Vagina (tissue), 2 donors: ENCODE data around the gene PTGS1. TPM values are rescaled to one million over a fixed set of nuclear protein-coding genes. Genes with fewer than 3 reads are reported as not detected.

Experiments
- DNase-seq, 2 donors: peaks; one replicate each; pipeline ENCODE4 v3.0.0-alpha.2; 2017; ENCODE audit errors: extremely low spot score in 2 of 2
- H3K27ac ChIP-seq: fragments of 200-600 bp; sonication (generic); one replicate; pipeline ENCODE4 v1.5.1; 2019
- H3K27me3 ChIP-seq: fragments of 200-600 bp; sonication (generic); one replicate; pipeline ENCODE4 v1.5.1; 2019
- H3K36me3 ChIP-seq, 2 donors: fragments of 200-600 bp; sonication (generic); one replicate each; pipeline ENCODE4 v1.5.1; 2017 to 2019
- H3K4me1 ChIP-seq: fragments of 200-600 bp; sonication (generic); one replicate; pipeline ENCODE4 v1.5.1; 2019
- H3K4me3 ChIP-seq, 2 donors: fragments of 200-600 bp; sonication (generic); 1 replicate in 1 of 2; 2 replicates in 1 of 2; pipeline ENCODE4 v1.5.1; 2016 to 2019
- H3K9me3 ChIP-seq: fragments of 200-600 bp; sonication (generic); one replicate; pipeline ENCODE4 v1.5.1; 2019
- CTCF ChIP-seq, 3 experiments: fragments of 450-650 bp in 2 of 3; fragments of 200-600 bp in 1 of 3; sonication (generic) in 1 of 3; IDR thresholded peaks; one replicate each; pipeline ENCODE4 v1.5.1; 2017 to 2019; ENCODE audit warnings: antibody characterized with exemption in 3 of 3, mild to moderate bottlenecking in 2 of 3, moderate library complexity in 2 of 3
- POLR2A ChIP-seq, 2 donors: fragments of 450-650 bp; IDR thresholded peaks; one replicate each; pipeline ENCODE4 v1.6.1; 2017; ENCODE audit warnings: antibody characterized with exemption in 2 of 2, mild to moderate bottlenecking in 2 of 2, moderate library complexity in 2 of 2
- POLR2AphosphoS5 ChIP-seq, 2 donors: sonication (generic); formaldehyde crosslinking; IDR thresholded peaks; one replicate each; pipeline ENCODE4 v1.9.0; 2017; ENCODE audit warnings: antibody characterized with exemption in 2 of 2, mild to moderate bottlenecking in 2 of 2, low read depth in 1 of 2; ENCODE audit not compliant: insufficient read depth in 1 of 2
- intact Hi-C: fragments of 100-400 bp; cut with DNase I; formaldehyde crosslinking; loops from one replicate; pipeline ENCODE4 v1.15.1; 2023
- total RNA-seq: library from RNA; depleted of rRNA; stranded (reverse); fragments of >200 nt; gene quantifications from one replicate; pipeline ENCODE4 v1.2.3, GENCODE V29; 2016

Gene PTGS1
- total RNA-seq, 1 donor from 2014 or later: 12.0 TPM

DNA sequence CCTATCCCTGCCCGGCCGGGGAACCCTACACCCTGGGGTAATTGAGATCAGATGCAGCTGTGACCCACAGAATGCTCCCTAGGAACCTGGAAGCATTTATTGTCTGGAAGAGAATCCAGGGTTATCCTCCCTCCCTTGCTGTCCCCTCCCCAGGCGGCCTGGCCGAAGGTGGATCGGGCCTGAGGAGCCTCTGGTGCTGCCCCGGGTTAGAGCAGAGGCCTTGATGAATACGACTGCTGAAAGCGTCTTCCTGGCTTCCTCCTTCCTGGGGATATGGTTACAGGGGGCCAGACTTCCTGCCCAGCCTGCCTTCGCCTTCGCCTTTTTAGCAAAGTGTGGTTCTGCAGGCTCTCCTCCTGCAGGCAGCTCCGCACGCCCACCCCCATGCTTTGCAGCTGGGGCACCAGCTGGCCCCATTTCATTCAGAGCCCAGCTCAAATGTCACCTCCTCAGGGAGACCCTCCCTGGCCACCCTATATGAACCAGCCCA is 22.5 kb upstream of the PTGS1 start:
- Histone ChIP-seq H3K4me1 (peaks cover 18% of the 10 kb centered on the region), H3K36me3 (no peaks in the 10 kb centered on the region), H3K27me3 (no peaks in the 10 kb centered on the region), H3K4me3 (no peak overlapping the region), H3K27ac (no peak overlapping the region), H3K9me3 (no peaks in the 10 kb centered on the region)
- DNase-seq: no peak
- intact Hi-C loops: no loop called here
- TF ChIP-seq POLR2A (IDR thresholded peaks at IDR 0.05) (no peak), POLR2AphosphoS5 (IDR thresholded peaks at IDR 0.05; ENCODE audit: insufficient read depth in 1 of 2, low read depth in 1 of 2) (no peak), CTCF (IDR thresholded peaks at IDR 0.05) (no peak)

- no peak overlapping the region for H3K4me3 ChIP-seq
- TF ChIP-seq CTCF (IDR thresholded peaks at IDR 0.05): no peak
- TF ChIP-seq POLR2AphosphoS5 (IDR thresholded peaks at IDR 0.05; ENCODE audit: insufficient read depth in 1 of 2, low read depth in 1 of 2): no peak
- TF ChIP-seq POLR2A (IDR thresholded peaks at IDR 0.05): no peak
- no peak for DNase-seq
- intact Hi-C loops: no loop called here
- H3K9me3 ChIP-seq: no peaks in the 10 kb centered on the region
- no peak overlapping the region for H3K27ac ChIP-seq
- no peaks in the 10 kb centered on the region for H3K27me3 ChIP-seq
- H3K36me3 ChIP-seq: no peaks in the 10 kb centered on the region
- H3K4me1 ChIP-seq: peaks cover 18% of the 10 kb centered on the region
Measured at GRCh38 chr9:122348791-122349190, 22.0 kb upstream of the PTGS1 start.

DNA sequence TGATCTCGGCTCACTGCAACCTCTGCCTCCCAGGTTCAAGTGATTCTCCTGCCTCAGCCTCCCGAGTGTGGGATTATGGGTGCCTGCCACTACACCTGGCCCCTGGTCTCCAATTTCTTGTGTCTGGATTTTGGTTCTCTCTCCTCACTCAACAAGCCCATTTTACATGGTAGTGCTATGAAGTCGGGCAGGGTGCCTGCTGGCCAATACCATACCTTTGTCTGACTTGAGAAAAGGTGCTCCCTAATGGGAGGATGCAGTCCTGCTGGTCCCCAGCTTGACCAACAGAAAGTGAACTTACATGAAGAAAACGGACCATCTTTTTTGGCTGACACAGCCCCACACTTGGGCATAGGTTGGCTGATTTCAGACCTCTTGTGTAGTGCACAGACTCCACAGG is 21.6 kb upstream of the PTGS1 start:
- no peak for DNase-seq
- intact Hi-C loops: no loop called here
- H3K4me1 ChIP-seq: peaks cover 18% of the 10 kb centered on the region

DNA sequence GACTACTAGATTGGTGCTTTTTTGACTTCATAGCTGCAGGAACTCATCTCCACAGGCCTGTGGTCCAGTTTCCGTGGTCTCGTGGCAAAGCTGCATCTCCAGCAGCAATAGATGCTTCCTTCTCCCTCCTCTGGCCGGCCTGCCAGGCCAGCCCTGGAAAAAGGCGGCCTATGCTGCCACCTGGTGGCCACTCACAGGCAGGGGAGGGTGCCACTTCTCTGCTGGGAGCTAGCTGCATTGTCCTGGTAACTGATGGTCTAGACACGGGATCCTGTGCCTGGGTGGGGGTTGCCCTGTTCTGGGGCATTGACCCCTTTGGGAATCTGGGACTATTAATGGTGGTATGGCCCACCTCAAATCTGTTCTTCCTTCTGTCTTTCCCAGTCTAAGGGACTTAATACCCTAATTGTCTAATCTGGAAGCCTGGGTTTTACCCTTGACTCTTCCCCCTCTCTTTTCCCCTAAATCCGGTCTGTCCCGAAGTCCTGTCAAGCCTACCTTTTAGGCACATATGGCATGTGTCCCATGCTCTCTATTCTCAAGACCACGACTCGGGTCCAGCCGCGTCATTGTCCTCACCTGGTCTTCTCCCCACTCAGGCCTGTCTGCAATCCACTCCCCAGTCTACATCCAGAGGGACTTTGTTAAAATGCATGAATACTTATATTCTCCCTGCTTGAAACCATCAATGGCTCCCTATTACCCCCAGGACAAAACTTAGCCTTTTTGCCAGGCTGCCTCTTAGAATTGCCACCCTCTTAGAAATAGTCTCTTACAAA is 20.1 kb upstream of the PTGS1 start:
- no peak overlapping the region for H3K4me3 ChIP-seq
- TF ChIP-seq POLR2AphosphoS5 (IDR thresholded peaks at IDR 0.05; ENCODE audit: insufficient read depth in 1 of 2, low read depth in 1 of 2) (no peak), CTCF (IDR thresholded peaks at IDR 0.05) (peak; percentile 94 to 98 (median 96))
- no peak overlapping the region for H3K27ac ChIP-seq
- no peaks in the 10 kb centered on the region for H3K27me3 ChIP-seq
- no peaks in the 10 kb centered on the region for H3K9me3 ChIP-seq
- H3K36me3 ChIP-seq: no peaks in the 10 kb centered on the region
- intact Hi-C loops: loop anchor here (2.0 kb wide), 1 partner anchor 226 kb away; no protein-coding TSS in a partner anchor
- peaks cover 18% of the 10 kb centered on the region for H3K4me1 ChIP-seq
- DNase-seq: no peak

More for the DNA sequence above, 21.6 kb upstream of the PTGS1 start:
- Histone ChIP-seq H3K27me3 (no peaks in the 10 kb centered on the region), H3K27ac (no peak overlapping the region), H3K4me3 (no peak overlapping the region), H3K36me3 (no peaks in the 10 kb centered on the region), H3K9me3 (no peaks in the 10 kb centered on the region)
- TF ChIP-seq POLR2A (IDR thresholded peaks at IDR 0.05) (no peak), POLR2AphosphoS5 (IDR thresholded peaks at IDR 0.05; ENCODE audit: insufficient read depth in 1 of 2, low read depth in 1 of 2) (no peak), CTCF (IDR thresholded peaks at IDR 0.05) (no peak)
